Measurements from ENCODE around the gene RABEP2. TPM values are rescaled to one million over a fixed set of nuclear protein-coding genes. Genes with fewer than 3 reads are reported as not detected.

RABEP2 gene
- total RNA-seq, 1 donor from 2014 or later, result 20.3 TPM

GRCh38 chr16:28923652-28924398 is 1.2 kb downstream of the RABEP2 start:
- FAIRE-seq (no peak), DNase-seq (ENCODE audit: low read depth) (no peak)
- H3K27me3 ChIP-seq (ENCODE audit: control insufficient read depth, insufficient read depth, low read length), result no peaks in the 10 kb centered on the region
- H3K36me3 ChIP-seq (ENCODE audit: control insufficient read depth, insufficient read depth, low read length), result peaks cover 4% of the 10 kb centered on the region
- H3K4me3 ChIP-seq (ENCODE audit: low read depth, low read length), result peak overlapping the region; percentile 91
- no peak for TF ChIP-seq CTCF (IDR thresholded peaks at IDR 0.05; ENCODE audit: insufficient read depth, low read length, severe bottlenecking)

GRCh38 chr16:28923231-28923587 is 1.8 kb downstream of the RABEP2 start:
- Histone ChIP-seq H3K36me3 (ENCODE audit: control insufficient read depth, insufficient read depth, low read length) (peaks cover 4% of the 10 kb centered on the region), H3K4me3 (ENCODE audit: low read depth, low read length) (no peak overlapping the region), H3K27me3 (ENCODE audit: control insufficient read depth, insufficient read depth, low read length) (no peaks in the 10 kb centered on the region)
- no peak for FAIRE-seq
- DNase-seq (ENCODE audit: low read depth), result no peak
- TF ChIP-seq CTCF (IDR thresholded peaks at IDR 0.05; ENCODE audit: insufficient read depth, low read length, severe bottlenecking), result no peak

GRCh38 chr16:28918698-28919097 is 6.3 kb downstream of the RABEP2 start:
- no peak for DNase-seq (ENCODE audit: low read depth)
- no peak for TF ChIP-seq CTCF (IDR thresholded peaks at IDR 0.05; ENCODE audit: insufficient read depth, low read length, severe bottlenecking)
- no peak overlapping the region for H3K4me3 ChIP-seq (ENCODE audit: low read depth, low read length)
- FAIRE-seq, result no peak
- H3K27me3 ChIP-seq (ENCODE audit: control insufficient read depth, insufficient read depth, low read length), result no peaks in the 10 kb centered on the region
- peaks cover 13% of the 10 kb centered on the region for H3K36me3 ChIP-seq (ENCODE audit: control insufficient read depth, insufficient read depth, low read length)

GRCh38 chr16:28917095-28917494 is 7.9 kb downstream of the RABEP2 start:
- FAIRE-seq (no peak), DNase-seq (ENCODE audit: low read depth) (no peak)
- no peak overlapping the region for H3K4me3 ChIP-seq (ENCODE audit: low read depth, low read length)
- H3K27me3 ChIP-seq (ENCODE audit: control insufficient read depth, insufficient read depth, low read length), result no peaks in the 10 kb centered on the region
- peaks cover 13% of the 10 kb centered on the region for H3K36me3 ChIP-seq (ENCODE audit: control insufficient read depth, insufficient read depth, low read length)
- no peak for TF ChIP-seq CTCF (IDR thresholded peaks at IDR 0.05; ENCODE audit: insufficient read depth, low read length, severe bottlenecking)

GRCh38 chr16:28915181-28915580 is 9.9 kb downstream of the RABEP2 start:
- DNase-seq (ENCODE audit: low read depth) (peak; percentile 18), FAIRE-seq (no peak)
- H3K4me3 ChIP-seq (ENCODE audit: low read depth, low read length), result no peak overlapping the region
- H3K27me3 ChIP-seq (ENCODE audit: control insufficient read depth, insufficient read depth, low read length), result no peaks in the 10 kb centered on the region
- H3K36me3 ChIP-seq (ENCODE audit: control insufficient read depth, insufficient read depth, low read length), result peaks cover 17% of the 10 kb centered on the region
- no peak for TF ChIP-seq CTCF (IDR thresholded peaks at IDR 0.05; ENCODE audit: insufficient read depth, low read length, severe bottlenecking)

Measured in bronchial epithelial cell (primary cell).